H1 (cell line): ENCODE data around the gene ASH1L. TPM values are rescaled to one million over a fixed set of nuclear protein-coding genes. Genes with fewer than 3 reads are reported as not detected.
"Not testable (repeated sequence)": the region's sequence is repeated elsewhere in the genome, so short reads cannot be mapped to it uniquely, and the experiment has no call there.

ENCODE experiments used
- CTCF ChIA-PET: fragments of 300-600 bp; sonication (Branson Sonifier 250); formaldehyde crosslinking; loops from one replicate; lab custom pipeline; 2021; ENCODE audit not compliant: partially characterized antibody; lab: Charles Lee
- POLR2A ChIA-PET: fragments of 300-600 bp; sonication (Branson Sonifier 250); formaldehyde crosslinking; loops from one replicate; lab custom pipeline; 2021; ENCODE audit warnings: inconsistent platforms; ENCODE audit not compliant: partially characterized antibody; lab: Charles Lee
- DNase-seq, 2 experiments: peaks; one replicate each; pipeline versions ENCODE4 v3.0.0 to v3.0.0-alpha.2; 2010 to 2022; ENCODE audit warnings: low spot score in 2 of 2, low read depth in 1 of 2, mixed read lengths in 1 of 2
- FAIRE-seq: peaks from 2 replicates; lab custom pipeline; 2011; peaks lifted over from hg19 to GRCh38; lab: Jason Lieb, UNC
- H2AFZ ChIP-seq: 2 replicates; pipeline ENCODE4 v1.8.1; 2012; ENCODE audit warnings: low read length, inconsistent platforms
- H2AK5ac ChIP-seq: 2 replicates; pipeline ENCODE4 v1.6.1; 2013; ENCODE audit warnings: low read depth, low read length
- H2BK120ac ChIP-seq: replicated peaks from 2 replicates; pipeline ENCODE3; 2013; ENCODE audit warnings: low read depth, low read length, inconsistent platforms
- H2BK12ac ChIP-seq: 2 replicates; pipeline ENCODE4 v1.6.1; 2013; ENCODE audit warnings: low read depth, low read length
- H2BK15ac ChIP-seq: 2 replicates; pipeline ENCODE4 v1.6.1; 2013; ENCODE audit warnings: low read length
- H2BK20ac ChIP-seq: 2 replicates; pipeline ENCODE4 v1.6.1; 2013; ENCODE audit warnings: low read length
- H2BK5ac ChIP-seq: 2 replicates; pipeline ENCODE4 v1.6.1; 2013; ENCODE audit warnings: low read depth, low read length
- H3K14ac ChIP-seq: 2 replicates; pipeline ENCODE4 v1.6.1; 2013; ENCODE audit warnings: inconsistent platforms; ENCODE audit not compliant: insufficient read length
- H3K18ac ChIP-seq: 2 replicates; pipeline ENCODE4 v1.6.1; 2013; ENCODE audit warnings: low read length; ENCODE audit errors: extremely low read depth
- H3K23ac ChIP-seq: 2 replicates; pipeline ENCODE4 v1.6.1; 2013; ENCODE audit warnings: inconsistent platforms; ENCODE audit not compliant: insufficient read length
- H3K23me2 ChIP-seq: 2 replicates; pipeline ENCODE4 v1.6.1; 2013; ENCODE audit warnings: low read depth, low read length
- H3K27ac ChIP-seq: 2 replicates; pipeline ENCODE4 v1.6.1; 2011; ENCODE audit warnings: low read depth, low read length, inconsistent platforms
- H3K27me3 ChIP-seq, 4 experiments: replicated peaks in 1 of 4; 1 replicate in 1 of 4; 2 replicates in 3 of 4; pipeline versions ENCODE4 v1.6.1 to v1.8.1; 2011 to 2013; ENCODE audit warnings: low read length in 3 of 4, mild to moderate bottlenecking in 3 of 4, inconsistent platforms in 2 of 4, mixed read lengths in 2 of 4, moderate library complexity in 1 of 4; ENCODE audit not compliant: control insufficient read depth in 3 of 4, insufficient read depth in 3 of 4; ENCODE audit errors: extremely low read depth in 1 of 4
- H3K36me3 ChIP-seq, 4 experiments: 2 replicates each; pipeline versions ENCODE4 v1.6.1 to v1.8.1; 2011 to 2013; ENCODE audit warnings: mild to moderate bottlenecking in 4 of 4, low read length in 3 of 4, moderate library complexity in 2 of 4, control low read depth in 1 of 4, inconsistent platforms in 1 of 4; ENCODE audit not compliant: insufficient read depth in 4 of 4, control insufficient read depth in 2 of 4
- H3K4ac ChIP-seq: replicated peaks from 2 replicates; pipeline ENCODE3; 2013; ENCODE audit warnings: low read length, low read depth, mixed read lengths, inconsistent platforms; ENCODE audit not compliant: insufficient read length
- H3K4me1 ChIP-seq, 4 experiments: replicated peaks in 1 of 4; 1 replicate in 1 of 4; 2 replicates in 3 of 4; pipeline versions ENCODE4 v1.6.1 to v1.8.1; 2011 to 2013; ENCODE audit warnings: low read length in 3 of 4, inconsistent platforms in 2 of 4, mixed read lengths in 1 of 4; ENCODE audit not compliant: insufficient read depth in 4 of 4, control insufficient read depth in 3 of 4
- H3K4me2 ChIP-seq, 2 experiments: 2 replicates each; pipeline versions ENCODE4 v1.6.1 to v1.8.1; 2011 to 2013; ENCODE audit warnings: low read depth in 2 of 2, low read length in 2 of 2, control low read depth in 1 of 2, inconsistent platforms in 1 of 2, mild to moderate bottlenecking in 1 of 2; ENCODE audit not compliant: insufficient read depth in 1 of 2
- H3K4me3 ChIP-seq, 4 experiments: fragments of 200-600, 300-600 bp in 1 of 4; sonication (generic), shearing (Covaris generic), sonication (Bioruptor Twin) in 1 of 4; 2 replicates each; pipeline versions ENCODE4 v1.5.1 to v1.8.1; 2011 to 2016; ENCODE audit warnings: low read length in 4 of 4, low read depth in 3 of 4, control low read depth in 2 of 4, inconsistent platforms in 2 of 4, mild to moderate bottlenecking in 2 of 4, mixed read lengths in 1 of 4, moderate library complexity in 1 of 4; ENCODE audit not compliant: insufficient read depth in 2 of 4; ENCODE audit errors: extremely low read depth in 1 of 4
- H3K56ac ChIP-seq: replicated peaks from 2 replicates; pipeline ENCODE3; 2013; ENCODE audit warnings: low read depth, mild to moderate bottlenecking, mixed read lengths, low read length, inconsistent platforms; ENCODE audit not compliant: insufficient read length
- H3K79me1 ChIP-seq: 2 replicates; pipeline ENCODE4 v1.6.1; 2013; ENCODE audit warnings: low read depth, low read length, control low read depth
- H3K79me2 ChIP-seq, 2 experiments: 2 replicates each; pipeline versions ENCODE4 v1.6.1 to v1.8.1; 2012 to 2013; ENCODE audit warnings: low read length in 2 of 2, mild to moderate bottlenecking in 2 of 2, inconsistent platforms in 1 of 2; ENCODE audit not compliant: insufficient read depth in 2 of 2, control insufficient read depth in 1 of 2
- H3K9ac ChIP-seq, 4 experiments: replicated peaks in 1 of 4; 1 replicate in 1 of 4; 2 replicates in 3 of 4; pipeline versions ENCODE4 v1.6.1 to v1.8.1; 2011 to 2013; ENCODE audit warnings: low read depth in 3 of 4, low read length in 3 of 4, control low read depth in 2 of 4, mild to moderate bottlenecking in 2 of 4, moderate library complexity in 2 of 4, inconsistent platforms in 1 of 4; ENCODE audit errors: extremely low read depth in 1 of 4
- H3K9me3 ChIP-seq, 2 experiments: 2 replicates each; pipeline versions ENCODE4 v1.6.1 to v1.8.1; 2012 to 2013; ENCODE audit warnings: mild to moderate bottlenecking in 2 of 2, moderate library complexity in 2 of 2, control low read depth in 1 of 2, inconsistent platforms in 1 of 2, low read depth in 1 of 2, low read length in 1 of 2, mixed read lengths in 1 of 2; ENCODE audit not compliant: insufficient read depth in 2 of 2
- H4K20me1 ChIP-seq, 2 experiments: replicated peaks in 1 of 2; 2 replicates each; pipeline versions ENCODE3 to v1.8.1; 2011 to 2013; ENCODE audit warnings: inconsistent platforms in 2 of 2, low read length in 2 of 2, mild to moderate bottlenecking in 1 of 2; ENCODE audit not compliant: insufficient read depth in 2 of 2, control insufficient read depth in 1 of 2
- H4K5ac ChIP-seq: 2 replicates; pipeline ENCODE4 v1.6.1; 2013; ENCODE audit warnings: low read length, low read depth, mixed read lengths, inconsistent platforms; ENCODE audit not compliant: insufficient read length
- H4K8ac ChIP-seq: 2 replicates; pipeline ENCODE4 v1.8.0; 2013; ENCODE audit warnings: mild to moderate bottlenecking, moderate library complexity, low read length, inconsistent platforms; ENCODE audit not compliant: insufficient read depth; ENCODE audit errors: extremely low read depth
- H4K91ac ChIP-seq: replicated peaks from 2 replicates; pipeline ENCODE3; 2013; ENCODE audit warnings: low read length, mixed read lengths, inconsistent platforms; ENCODE audit not compliant: insufficient read length
- HDAC2 ChIP-seq, 2 experiments: fragments of 300-600 bp in 1 of 2; sonication (generic) in 1 of 2; IDR thresholded peaks; 2 replicates each; pipeline ENCODE4 v1.6.1; 2011 to 2012; ENCODE audit warnings: low read depth in 2 of 2, low read length in 2 of 2, mild to moderate bottlenecking in 2 of 2, moderate library complexity in 2 of 2, borderline replicate concordance in 1 of 2, inconsistent platforms in 1 of 2
- KDM4A ChIP-seq: IDR thresholded peaks from one replicate; pipeline ENCODE4 v1.7.1; 2012; ENCODE audit warnings: low read depth, mild to moderate bottlenecking, moderate library complexity, low read length, inconsistent platforms; ENCODE audit not compliant: severe bottlenecking
- NANOG ChIP-seq: IDR thresholded peaks from 2 replicates; pipeline ENCODE4 v1.6.1; 2011; ENCODE audit warnings: low read length, low read depth, mild to moderate bottlenecking, inconsistent platforms; ENCODE audit not compliant: insufficient read depth, poor library complexity, severe bottlenecking
- SP2 ChIP-seq: IDR thresholded peaks from 2 replicates; pipeline ENCODE4 v1.6.1; 2012; ENCODE audit warnings: mild to moderate bottlenecking, low read length, inconsistent platforms
- WGBS, 2 experiments: shearing (Covaris generic) in 1 of 2; methylation state at CpG; one replicate each; pipeline versions ENCODE4 v1.1.6 to v1.1.7; 2013 to 2015; ENCODE audit warnings: low lambda C conversion rate in 2 of 2, mixed read lengths in 2 of 2, inconsistent platforms in 1 of 2, low coverage in 1 of 2, missing lambda C conversion rate in 1 of 2; ENCODE audit not compliant: insufficient replicate concordance in 2 of 2, insufficient coverage in 1 of 2, insufficient read length in 1 of 2; ENCODE audit errors: extremely low coverage in 1 of 2, missing lambda C conversion rate in 1 of 2; 5-methylcytosine and 5-hydroxymethylcytosine counted together
- polyA plus RNA-seq, 7 experiments: library from polyadenylated mRNA; depleted of rRNA in 3 of 7; stranded (reverse) in 5 of 7; unstranded in 2 of 7; fragments of >200 nt in 5 of 7; fragments of 200-250 nt in 2 of 7; gene quantifications; 1 replicate in 5 of 7; 2 replicates in 1 of 7; 4 replicates in 1 of 7; pipeline versions ENCODE4 v1.2.1 to v1.2.3, GENCODE V29; 2011 to 2013; ENCODE audit warnings: missing spikeins in 2 of 7, mixed read lengths in 2 of 7
- total RNA-seq: library from RNA; stranded (reverse); fragmentation: NEBNext Ultra II Directional; extraction: Animal tissue kit (Norgen Biotek cat#: 25700); gene quantifications from 2 replicates; pipeline ENCODE4 v1.2.1, GENCODE V29; 2021
- TF ChIP-seq, protein P1 (sequence below): IDR thresholded peaks from 2 replicates; pipeline ENCODE4 v1.6.1; 2012; ENCODE audit warnings: inconsistent platforms
- TF ChIP-seq, protein P2 (sequence below), 3 experiments: IDR thresholded peaks; 1 replicate in 2 of 3; 2 replicates in 1 of 3; pipeline versions ENCODE4 v1.5.1 to v1.6.1; 2011; ENCODE audit warnings: low read length in 3 of 3, mild to moderate bottlenecking in 3 of 3, inconsistent platforms in 2 of 3, low read depth in 1 of 3, moderate library complexity in 1 of 3; ENCODE audit not compliant: insufficient read depth in 1 of 3; ENCODE audit errors: control extremely low read depth in 1 of 3

The ASH1L gene
- total and polyA plus RNA-seq, 2 of the 8 experiments (the other 6 are each of a cell fraction or from before 2014, with no cell fraction given) = 7.5 to 27.6 TPM

- TF ChIP-seq, protein P1, sequence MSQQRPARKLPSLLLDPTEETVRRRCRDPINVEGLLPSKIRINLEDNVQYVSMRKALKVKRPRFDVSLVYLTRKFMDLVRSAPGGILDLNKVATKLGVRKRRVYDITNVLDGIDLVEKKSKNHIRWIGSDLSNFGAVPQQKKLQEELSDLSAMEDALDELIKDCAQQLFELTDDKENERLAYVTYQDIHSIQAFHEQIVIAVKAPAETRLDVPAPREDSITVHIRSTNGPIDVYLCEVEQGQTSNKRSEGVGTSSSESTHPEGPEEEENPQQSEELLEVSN = no peak
- TF ChIP-seq, protein P2, sequence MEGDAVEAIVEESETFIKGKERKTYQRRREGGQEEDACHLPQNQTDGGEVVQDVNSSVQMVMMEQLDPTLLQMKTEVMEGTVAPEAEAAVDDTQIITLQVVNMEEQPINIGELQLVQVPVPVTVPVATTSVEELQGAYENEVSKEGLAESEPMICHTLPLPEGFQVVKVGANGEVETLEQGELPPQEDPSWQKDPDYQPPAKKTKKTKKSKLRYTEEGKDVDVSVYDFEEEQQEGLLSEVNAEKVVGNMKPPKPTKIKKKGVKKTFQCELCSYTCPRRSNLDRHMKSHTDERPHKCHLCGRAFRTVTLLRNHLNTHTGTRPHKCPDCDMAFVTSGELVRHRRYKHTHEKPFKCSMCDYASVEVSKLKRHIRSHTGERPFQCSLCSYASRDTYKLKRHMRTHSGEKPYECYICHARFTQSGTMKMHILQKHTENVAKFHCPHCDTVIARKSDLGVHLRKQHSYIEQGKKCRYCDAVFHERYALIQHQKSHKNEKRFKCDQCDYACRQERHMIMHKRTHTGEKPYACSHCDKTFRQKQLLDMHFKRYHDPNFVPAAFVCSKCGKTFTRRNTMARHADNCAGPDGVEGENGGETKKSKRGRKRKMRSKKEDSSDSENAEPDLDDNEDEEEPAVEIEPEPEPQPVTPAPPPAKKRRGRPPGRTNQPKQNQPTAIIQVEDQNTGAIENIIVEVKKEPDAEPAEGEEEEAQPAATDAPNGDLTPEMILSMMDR (IDR thresholded peaks at IDR 0.05; ENCODE audit: control extremely low read depth in 1 of 3, insufficient read depth in 1 of 3, low read depth in 1 of 3, low read length in 3 of 3) = no peak
- TF ChIP-seq NANOG (no peak), SP2 (no peak), HDAC2 (IDR thresholded peaks at IDR 0.05; ENCODE audit: borderline replicate concordance in 1 of 2, low read depth in 2 of 2, low read length in 2 of 2) (no peak), KDM4A (no peak)
Measured at GRCh38 chr1:155293086-155293749, 269.4 kb downstream of the ASH1L start (continued).

DNA sequence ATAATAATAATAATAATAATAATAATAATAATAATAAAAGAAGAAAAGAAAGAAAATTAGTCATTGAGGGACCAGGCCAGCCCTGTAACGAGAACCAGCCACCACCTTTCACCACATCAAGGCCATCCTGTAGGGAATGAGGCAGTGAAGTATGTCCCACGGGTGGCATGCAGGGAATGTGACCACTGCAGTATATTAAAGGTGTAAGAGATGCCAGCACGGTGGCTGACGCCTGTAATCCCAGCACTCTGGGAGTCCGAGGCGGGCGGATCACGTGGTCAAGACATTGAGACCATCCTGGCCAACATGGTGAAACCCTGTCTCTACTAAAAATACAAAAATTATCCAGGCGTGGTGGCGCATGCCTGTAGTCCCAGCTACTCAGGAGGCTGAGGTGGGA lies 271.6 kb downstream of the ASH1L start:
- not testable (repeated sequence) for H2BK20ac ChIP-seq, H3K23me2 ChIP-seq, H3K23ac ChIP-seq, H3K18ac ChIP-seq, H3K14ac ChIP-seq, H4K8ac ChIP-seq, H3K9me3 ChIP-seq, H4K5ac ChIP-seq, DNase-seq, H3K4me2 ChIP-seq, FAIRE-seq, H3K4ac ChIP-seq, H2BK15ac ChIP-seq, H2BK5ac ChIP-seq, H3K56ac ChIP-seq, H3K79me2 ChIP-seq, H3K36me3 ChIP-seq, H3K9ac ChIP-seq, H3K27ac ChIP-seq, H4K91ac ChIP-seq, H4K20me1 ChIP-seq, H2BK12ac ChIP-seq, H3K79me1 ChIP-seq, H2AK5ac ChIP-seq, H2AFZ ChIP-seq, H2BK120ac ChIP-seq, H3K4me3 ChIP-seq
- 96% methylated on average over 10 of the region's 10 CpGs; no CpG with 5 or more reads in 1 of the 2 experiments for WGBS, 2 experiments
- Histone ChIP-seq H3K4me1 (peaks cover 0 to 13% (median 9%) of the 10 kb centered on the region in 4 experiments; a peak in 5 of 7 replicates), H3K27me3 (peaks cover 0 to 23% (median 14%) of the 10 kb centered on the region in 4 experiments; a peak in 5 of 7 replicates)
- CTCF ChIA-PET = interaction anchor here (2.7 to 6.3 kb wide), 3 partner anchors 12 to 40 kb away, joined by 22 to 37 read pairs (median 23); partner anchors contain the start of gene FDPS
- POLR2A ChIA-PET = interaction anchor here (0.9 to 3.0 kb wide), 3 partner anchors 8 to 31 kb away, joined by 3 to 10 read pairs (median 9); no protein-coding TSS in a partner anchor
